ENCODE measurements around the gene TMEM126A.
"Not testable (repeated sequence)": the region's sequence is repeated elsewhere in the genome, so short reads cannot be mapped to it uniquely, and the experiment has no call there.

Gene TMEM126A

DNA sequence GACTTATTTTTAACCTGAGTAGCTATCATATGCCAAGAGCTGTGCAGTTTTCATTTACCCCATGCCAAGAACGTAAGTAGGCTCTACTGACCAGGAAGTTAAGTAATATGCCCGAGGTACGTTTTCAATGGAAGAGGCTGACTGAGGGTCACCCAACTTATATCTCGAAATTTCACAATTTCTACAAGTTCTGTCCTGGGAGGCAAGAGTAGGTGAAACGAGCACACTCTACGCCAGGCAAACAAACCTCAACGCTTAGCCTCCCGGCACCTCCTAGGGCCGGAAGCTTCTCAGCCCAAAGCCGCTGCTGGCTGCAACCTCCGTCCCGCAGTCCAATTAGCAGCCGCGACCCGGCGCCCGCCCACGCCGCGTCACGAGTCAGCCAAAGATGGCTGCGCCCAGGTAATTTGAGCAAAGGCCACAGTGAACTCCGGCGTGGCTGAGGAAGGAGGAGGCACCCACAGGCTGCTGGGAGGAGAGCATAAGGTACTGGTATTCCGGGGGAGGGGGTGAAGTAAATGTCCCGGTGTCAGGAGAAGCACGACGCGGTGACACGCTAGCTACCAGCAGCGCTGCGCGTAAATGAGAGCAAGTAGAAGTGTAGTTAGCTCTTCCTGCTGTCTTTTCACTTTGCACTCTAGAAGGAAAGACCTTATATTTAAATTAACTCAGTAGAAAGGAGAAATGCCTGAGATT is at the start of gene TMEM126A:
TMEM126A (plus strand) TSS at position 364 of the 696 bp plus-strand sequence. CDS start 2,289 bp downstream, outside the sequence.
- peak; percentile 92 for DNase-seq

DNA sequence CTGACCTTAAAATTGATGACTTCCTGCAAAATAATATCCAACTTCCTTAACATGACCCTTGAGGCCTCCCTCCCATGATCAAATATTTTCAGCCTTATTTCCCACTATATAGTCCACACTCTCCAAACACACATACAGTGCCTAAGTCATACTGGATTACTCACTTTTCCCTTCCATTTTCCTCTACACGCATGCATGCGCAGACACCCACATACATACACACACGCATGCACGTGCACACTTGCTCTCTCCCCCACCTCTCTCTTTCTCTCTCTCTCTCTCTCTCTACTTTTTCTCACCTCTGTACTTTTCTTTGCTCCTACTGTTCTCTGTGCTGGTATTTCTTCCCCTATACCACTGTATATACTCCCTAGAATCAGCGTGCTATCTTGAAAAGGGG is 48.7 kb upstream of the TMEM126A start:
- no peak for DNase-seq

DNA sequence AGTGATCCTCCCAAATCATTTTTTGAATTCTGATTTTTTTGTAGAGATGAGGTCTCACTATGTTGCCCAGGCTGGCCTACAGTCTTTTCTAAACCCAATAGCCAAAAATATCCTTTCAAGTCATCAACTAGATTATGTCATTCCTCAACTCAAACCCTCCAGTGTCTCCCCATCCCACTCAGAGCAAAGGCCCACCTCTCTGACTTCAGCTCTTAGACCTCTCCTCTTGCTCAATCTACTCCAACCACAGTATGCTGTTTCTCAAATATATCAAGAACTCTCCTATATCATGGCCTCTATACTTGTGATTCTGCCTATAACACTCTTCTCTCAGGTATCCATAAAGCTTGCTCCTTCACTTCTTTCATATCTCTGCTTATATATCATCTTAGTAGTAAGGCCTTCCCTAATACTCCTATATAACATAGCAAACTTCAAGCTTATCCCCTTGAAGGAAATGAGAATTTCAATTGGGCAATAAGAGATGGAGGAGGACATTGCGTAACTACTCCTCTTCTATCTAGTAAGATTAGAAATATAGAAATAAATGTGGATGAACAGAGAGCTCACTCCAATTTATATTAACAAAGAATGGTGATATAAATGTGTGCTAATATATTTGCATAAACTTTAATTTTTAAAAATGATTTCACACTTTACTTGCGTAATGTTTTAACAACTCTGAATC is 45.1 kb upstream of the TMEM126A start:
- no peak for DNase-seq

DNA sequence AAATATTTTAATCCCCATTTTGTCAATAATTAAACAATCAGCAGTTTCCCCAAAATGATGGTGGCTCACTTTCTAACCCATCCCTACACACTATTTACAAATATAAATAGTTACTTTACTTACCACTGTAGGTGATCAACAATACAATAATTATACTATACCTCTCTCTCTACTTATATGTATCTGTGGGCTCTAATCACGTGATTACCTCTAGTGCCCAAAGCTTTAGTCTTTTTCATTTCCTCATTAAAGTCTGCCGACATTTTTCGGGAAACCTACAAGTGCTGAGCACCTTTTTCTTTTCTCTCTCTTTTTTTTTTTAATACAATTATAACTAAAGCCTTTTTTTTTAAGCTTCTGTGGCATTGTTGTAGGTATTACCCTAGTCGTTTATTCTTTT is 44.5 kb upstream of the TMEM126A start:
- no peak for DNase-seq

DNA sequence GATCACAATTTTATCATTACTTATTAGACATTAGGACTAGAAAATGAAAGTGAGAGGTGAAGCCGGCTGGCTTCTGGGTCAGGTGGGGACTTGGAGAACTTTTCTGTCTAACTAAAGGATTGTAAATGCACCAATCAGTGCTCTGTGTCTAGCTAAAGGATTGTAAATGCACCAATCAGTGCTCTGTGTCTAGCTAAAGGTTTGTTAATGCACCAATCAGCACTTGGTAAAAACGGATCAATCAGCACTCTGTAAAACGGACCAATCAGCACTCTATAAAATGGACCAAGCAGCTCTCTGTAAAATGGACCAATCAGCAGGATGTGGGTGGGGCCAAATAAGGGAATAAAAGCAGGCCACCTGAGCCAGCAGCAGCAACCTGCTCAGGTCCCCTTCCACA is 41.5 kb upstream of the TMEM126A start:
- not testable (repeated sequence) for DNase-seq

DNA sequence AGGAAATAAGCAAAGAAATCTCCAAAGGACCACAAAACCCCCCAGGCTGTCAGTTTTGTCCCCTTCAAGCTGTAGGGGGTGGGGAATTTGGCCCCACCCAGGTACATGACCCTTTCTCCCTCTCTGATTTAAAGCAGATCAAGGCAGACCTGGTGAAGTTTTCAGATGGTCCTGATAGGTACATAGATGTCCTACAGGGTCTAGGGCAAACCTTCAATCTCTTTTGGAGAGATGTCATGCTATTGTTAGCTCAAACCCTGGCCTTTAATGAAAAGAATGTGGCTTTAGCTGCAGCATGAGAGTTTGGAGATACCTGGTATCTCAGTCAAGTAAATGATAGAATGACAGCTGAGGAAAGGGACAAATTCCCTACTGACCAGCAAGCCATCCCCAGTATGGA is 39.1 kb upstream of the TMEM126A start:
- not testable (repeated sequence) for DNase-seq

DNA sequence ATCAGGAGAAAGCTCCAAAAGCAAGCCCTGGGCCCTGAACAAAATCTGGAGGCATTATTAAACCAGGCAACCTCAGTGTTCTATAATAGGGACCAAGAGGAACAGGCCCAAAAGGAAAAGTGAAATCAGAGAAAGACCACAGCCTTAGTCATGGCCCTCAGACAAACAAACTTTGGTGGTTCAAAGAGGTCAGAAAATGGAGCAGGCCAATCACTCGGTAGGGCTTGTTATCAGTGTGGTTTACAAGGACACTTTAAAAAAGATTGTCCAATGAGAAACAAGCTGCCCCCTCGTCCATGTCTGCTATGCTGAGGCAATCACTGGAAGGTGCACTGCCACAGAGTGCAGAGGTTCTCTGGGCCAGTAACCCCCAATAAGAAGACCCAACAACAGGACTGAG is 38.5 kb upstream of the TMEM126A start:
- DNase-seq, result not testable (repeated sequence)

DNA sequence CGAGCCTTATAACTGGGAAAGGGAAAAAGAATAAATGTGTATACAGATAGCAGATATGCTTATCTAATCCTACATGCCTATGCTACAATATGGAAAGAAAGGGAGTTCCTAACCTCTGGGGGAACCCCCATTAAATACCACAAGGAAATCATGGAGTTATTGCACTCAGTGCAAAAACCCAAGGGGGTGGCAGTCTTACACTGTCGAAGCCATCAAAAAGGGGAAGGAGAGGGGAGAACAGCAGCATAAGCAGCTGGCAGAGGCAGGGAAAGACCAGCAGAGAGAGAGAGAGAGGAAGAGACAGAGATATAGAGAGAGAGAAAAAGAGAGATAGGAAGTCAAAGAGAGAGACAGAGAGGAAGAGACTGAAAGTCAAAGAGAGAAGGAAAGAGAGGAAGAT is 36.1 kb upstream of the TMEM126A start:
- DNase-seq, result not testable (repeated sequence)

DNA sequence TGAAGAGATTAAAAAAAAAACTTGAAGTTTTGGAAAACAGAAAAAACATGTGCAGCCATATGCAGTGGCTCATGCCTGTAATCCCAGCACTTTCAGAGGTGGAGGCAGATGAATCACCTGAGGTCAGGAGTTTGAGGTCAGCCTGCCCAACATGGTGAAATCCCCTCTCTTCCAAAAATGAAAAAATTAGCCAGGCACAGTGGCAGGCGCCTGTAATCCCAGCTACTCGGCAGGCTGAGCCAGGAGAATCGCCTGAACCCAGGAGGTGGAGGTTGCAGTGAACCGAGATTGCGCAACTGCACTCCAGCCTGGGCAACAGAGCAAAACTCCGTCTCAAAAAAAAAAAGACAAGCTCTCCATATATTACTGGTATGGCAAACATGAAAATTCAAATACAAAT is 28.3 kb upstream of the TMEM126A start:
- no peak for DNase-seq

DNA sequence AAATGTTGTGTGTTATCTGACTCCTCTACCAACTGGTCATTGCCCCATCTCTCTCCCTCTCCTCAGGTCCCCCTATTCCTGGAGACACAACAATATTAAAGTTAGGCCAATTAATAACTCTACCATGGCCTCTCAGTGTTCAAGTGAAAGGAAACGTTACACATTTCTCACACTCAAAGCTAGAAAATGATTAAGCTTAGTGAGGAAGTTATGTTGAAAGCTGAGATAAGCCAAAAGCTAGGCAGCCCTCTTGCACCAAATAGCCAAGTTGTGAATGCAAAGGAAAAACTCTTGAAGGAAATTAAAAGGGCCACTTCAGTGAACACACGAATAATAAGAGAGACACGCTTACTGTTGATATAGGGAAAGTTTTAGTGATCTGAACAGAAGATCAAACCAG is 27.5 kb upstream of the TMEM126A start:
- no peak for DNase-seq

DNA sequence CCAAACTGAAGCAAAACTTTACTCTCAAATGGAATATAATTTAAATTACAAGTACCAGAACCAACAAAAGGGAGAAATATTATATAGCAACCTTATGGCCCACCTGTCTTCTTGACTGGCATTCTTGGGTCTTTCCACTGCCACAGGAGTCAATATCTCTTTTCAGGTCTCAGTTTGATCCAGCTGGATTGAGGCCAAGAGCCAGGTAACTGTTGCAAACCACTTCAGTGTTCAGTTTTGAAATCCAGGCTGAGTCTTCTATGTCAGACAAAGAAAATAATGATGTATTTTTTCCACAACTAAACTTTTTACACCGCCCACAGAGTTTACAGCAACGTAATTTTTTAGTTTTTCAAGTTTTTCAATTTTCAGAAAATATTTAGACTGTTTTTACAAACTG is 21.3 kb upstream of the TMEM126A start:
- peak; percentile 31 for DNase-seq

DNA sequence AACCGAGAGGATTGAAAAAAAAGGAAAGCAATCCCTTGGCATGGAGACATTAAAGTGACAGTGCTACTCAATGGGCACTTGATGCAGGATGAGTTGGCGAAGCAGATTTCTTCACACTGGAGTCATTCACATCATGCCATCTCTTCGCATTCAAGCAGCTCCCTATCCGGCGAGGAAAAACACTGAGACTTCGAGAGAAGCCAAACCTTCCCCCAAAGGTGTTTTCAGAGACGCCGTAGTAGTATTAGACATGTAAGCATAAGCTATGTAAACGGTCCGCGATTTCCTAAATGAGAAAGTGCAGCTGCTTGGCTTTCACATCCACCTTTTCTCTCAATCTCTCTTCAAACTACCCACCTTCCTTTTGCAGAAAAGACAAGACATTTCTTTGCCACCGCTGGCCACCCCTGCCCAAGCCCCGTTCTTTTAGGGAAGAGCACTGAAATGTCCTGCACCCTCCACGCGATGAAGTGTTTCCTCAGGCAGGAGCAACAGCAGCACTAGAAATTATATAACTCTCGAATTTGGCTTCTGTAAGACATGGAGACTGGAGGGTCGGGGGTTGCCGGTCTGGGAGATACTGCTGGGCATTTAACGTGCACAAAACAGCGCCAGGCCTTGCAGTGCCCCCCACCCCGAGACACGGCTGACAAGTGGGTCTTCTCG is 20.3 kb upstream of the TMEM126A start, which contains the start of gene DLG2:
DLG2 (minus strand) TSS at position 13 of the 666 bp plus-strand sequence.
- DNase-seq, result no peak

DNA sequence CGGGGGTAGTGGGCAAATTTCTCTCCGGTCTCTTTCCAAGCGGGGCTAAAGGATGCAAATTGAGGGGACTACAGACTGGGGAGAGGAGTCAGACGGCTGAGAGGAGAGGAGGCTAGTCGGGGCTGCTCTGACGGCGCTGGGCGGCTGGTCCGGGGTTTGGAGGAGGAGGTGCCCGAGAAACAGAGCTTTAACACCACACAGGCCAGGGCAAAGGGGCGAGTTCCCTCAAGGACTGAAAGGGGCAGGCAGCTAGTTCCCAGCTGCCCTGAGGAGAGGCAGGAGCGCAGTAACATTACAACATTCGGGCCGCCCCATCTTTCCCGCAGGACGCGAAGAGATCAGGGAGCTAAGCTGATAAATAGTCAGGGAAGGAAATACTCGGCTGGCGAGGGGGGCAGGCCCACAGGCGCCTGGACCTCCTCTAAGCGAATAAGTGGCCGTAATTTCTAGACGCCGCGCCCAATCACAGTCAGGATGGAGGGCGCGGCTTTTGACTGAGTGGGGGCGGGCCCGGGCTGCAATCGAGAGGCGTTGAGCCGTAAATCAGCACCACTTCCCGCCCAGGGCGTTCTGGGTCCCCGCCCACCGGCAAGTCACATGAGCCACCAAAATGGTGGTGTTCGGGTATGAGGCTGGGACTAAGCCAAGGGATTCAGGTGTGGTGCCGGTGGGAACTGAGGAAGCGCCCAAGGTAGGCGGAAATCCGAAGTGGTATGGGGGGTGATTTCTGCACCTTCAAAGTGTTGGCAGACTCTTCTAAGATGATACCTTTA is 19.6 kb upstream of the TMEM126A start, which contains the start of gene TMEM126B:
TMEM126B (plus strand) TSS at position 596 of the 773 bp plus-strand sequence; CDS start at position 611, 15 bp downstream.
- peak; percentile 96 for DNase-seq

DNA sequence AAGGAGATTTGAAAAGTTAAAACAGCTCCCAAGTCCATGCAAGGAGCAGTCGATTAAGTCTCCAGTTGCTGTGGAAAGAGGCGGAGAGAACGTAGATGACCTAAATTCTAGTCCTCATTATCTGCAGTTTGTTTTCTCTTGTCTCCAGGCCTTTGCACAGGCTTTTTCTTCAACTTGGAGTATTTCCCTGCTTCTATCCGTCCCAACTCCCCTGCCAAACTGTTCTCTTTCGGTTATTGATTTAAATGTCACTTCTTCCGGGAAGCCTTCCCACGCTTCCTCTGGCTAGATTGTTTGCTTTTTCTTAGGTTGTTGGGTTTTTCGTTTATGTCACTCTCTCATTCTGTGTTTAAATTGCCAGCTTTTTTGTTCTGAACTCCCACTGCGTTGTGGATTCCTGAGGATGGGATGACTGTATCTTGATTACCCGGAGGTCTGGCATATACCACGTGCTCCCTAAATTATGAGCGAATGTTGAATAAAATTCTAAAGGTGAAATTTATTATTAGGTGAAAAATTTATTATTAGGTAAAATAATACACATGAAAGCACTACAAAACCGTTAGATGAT is 18.9 kb upstream of the TMEM126A start:
- DNase-seq, result no peak

DNA sequence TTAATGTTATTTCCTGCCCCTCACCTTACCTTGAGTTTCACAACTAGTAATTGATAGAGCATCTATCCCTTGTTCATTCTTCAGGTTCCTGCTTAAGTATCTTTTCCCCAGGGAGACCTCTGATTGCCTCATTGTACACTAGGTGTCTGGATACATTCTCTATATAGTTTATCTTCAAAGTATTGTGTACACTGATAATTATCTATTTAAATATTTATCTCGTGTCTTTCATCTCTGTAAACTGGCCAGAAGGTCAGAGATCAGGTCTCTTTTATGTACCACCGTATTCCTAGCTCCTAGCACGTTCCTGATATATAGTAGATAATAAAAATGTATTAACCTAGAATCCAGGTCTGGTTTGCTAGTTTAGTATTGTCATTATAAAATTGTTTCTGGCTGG is 13.0 kb upstream of the TMEM126A start:
- no peak for DNase-seq

DNA sequence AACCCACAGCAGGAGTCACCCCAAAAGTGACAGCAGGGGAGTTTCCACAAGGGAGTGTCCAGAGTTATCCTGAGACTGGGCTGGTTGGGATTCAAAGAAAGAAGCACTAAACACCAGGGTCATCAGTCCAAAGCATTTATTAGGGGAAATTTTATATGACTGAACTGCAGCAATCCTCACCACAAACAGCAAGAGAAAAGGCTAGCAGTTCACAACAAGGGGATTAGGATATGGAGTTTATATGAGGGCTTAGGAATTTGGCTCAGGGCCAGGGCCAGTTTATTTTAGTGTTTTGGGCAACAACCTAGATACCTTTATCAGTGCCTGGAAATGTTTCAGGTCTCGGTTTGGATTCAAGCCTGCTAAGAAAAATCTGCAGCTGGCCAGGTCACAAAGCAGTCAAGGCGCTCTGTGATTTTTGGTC is 4.6 kb upstream of the TMEM126A start:
- DNase-seq, result no peak

DNA sequence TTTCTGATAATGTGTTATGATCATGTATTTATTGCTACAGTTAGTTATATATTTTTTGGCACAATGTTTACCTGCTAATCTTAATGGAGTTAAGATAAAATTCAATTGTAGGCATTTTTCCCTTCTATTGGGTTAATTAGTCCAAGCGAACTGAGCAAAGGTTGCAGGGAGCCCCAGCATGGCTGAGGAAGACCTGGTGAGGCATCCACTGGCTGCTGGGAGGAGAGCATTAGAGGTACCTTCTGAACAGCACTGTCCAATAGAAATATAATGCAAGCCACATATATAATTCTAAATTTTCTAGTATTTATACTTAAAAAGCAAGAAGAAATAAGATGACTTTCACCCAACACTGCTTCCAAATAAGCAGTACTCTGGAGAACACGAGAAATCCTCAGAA is 689 bp upstream of the TMEM126A start:
- DNase-seq, result no peak

DNA sequence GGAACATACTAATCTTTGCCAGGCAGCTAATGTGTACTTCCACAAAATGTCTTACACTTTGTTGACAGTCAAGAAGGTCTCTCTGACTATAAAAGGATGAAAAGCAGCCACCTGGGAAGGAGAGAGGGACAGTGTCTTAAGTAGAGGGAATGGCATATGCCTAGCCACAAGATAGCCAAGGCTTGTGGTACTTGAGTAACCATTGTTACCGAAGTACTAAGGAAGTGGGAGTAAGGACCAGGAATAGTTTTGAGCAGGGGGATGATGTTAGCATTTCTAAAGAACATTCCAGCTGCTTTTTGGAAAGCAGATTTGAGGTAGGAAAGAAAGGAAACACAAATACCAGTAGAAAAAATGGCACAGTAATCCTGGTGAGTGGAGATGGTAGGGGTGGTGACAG is 3.4 kb downstream of the TMEM126A start:
- DNase-seq, result no peak

DNA sequence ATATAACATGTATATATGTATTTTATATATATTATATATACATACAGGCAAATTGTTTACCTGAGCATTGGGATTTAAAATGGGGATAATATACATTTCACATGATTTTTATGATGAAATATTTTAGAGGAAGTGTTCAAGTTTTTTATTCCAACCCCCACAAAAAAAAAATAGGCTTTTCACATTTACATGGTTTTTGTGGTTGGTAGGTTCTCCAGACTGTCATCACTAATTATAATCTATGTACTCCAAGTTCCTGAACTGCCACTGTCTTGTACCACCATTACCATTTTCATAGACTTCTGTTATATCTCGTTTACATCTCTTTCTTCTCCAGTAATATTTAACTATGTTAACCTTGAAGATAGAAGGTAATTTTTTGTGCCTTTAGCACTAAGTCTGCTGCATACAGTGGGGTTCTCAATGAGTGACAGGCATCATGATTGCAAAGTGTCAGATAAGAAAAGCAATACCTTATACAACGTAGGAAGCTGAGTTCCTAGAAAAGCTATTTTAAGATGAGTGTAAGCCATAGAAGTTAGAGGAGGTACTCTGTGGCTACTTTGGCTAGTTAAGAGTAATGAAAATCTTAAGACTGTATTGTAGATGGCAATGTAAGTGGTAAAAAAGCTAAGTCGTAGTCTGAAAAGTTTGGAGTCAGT is 5.2 kb downstream of the TMEM126A start:
- no peak for DNase-seq

DNA sequence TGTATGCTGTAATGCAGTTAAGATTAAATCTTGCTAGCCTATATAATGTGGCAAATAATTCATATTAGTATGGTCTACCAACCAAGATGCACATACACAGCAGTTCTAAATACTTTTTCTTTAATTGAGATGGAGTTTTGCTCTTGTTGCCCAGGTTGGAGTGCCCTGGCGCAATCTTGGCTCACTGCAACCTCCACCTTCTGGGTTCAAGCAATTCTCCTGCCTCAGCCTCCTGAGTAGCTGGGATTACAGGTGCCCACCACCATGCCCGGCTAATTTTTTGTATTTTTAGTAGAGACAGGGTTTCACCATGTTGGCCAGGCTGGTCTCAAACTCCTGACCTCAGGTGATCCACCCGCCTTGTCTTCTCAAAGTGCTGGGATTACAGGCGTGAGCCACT is 6.6 kb downstream of the TMEM126A start:
- not testable (repeated sequence) for DNase-seq

DNA sequence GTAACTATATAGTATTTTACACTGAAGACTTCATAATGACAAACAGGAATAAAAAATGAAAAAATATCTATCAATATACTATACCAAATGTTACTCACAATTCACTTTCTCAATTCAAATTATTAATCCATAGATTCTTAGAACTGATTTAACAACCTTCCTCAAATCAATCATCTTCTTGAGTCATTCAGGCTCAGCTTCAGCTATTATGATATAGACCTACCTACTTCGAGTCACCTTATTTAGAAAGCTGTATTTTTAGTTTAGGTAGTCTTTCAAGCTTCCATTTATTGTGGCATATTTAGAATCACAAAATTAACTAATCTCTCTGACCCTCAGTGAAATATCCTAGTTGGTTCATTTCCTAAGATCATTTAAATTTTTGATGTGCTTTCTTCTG is 9.0 kb downstream of the TMEM126A start:
- DNase-seq, result no peak

DNA sequence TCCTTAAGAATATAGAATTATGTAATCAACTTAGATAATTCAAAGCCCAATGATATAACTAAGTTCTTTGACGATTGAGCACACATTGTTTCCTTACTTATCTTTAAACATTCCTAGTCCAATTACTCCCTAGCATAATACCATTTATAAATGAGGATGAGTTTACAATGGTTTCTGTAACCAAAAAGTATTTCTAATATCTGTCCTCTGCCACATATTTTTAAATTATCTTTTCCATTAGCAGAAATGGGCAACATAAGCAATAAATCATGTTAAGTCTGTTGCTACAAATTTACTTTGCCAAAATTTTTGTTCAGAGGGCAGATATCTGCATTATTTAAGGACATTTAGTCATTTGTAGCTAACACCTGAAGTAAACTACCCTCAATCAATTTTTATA is 10.4 kb downstream of the TMEM126A start:
- DNase-seq, result no peak
